K562 (cell line): ENCODE results near the gene CCDC9B. TPM values are rescaled to one million over a fixed set of nuclear protein-coding genes. Genes with fewer than 3 reads are reported as not detected.

Source experiments
- ATAC-seq: fragments of 200-7000 bp; cut with Tn5 transposase; 3 replicates; pipeline ENCODE4 v1.9.1; 2020; ENCODE audit warnings: moderate library complexity
- BruUV-seq: library from RNA; stranded (reverse); fragments of 400-500 nt; replicated peaks from 2 replicates; lab custom pipeline; 2021; lab: Mats Ljungman, UMichigan
- CTCF ChIA-PET: fragments of 300-600 bp; formaldehyde crosslinking; extraction: SDS; loops from one replicate; lab custom pipeline; 2021; ENCODE audit warnings: low intra/inter-chr PET ratio; lab: Yijun Ruan, JAX
- POLR2A ChIA-PET: fragments of 300-600, 350-650 bp; sonication (Branson Sonifier 250); formaldehyde crosslinking; extraction: SDS; loops from one replicate; lab custom pipeline; 2021; ENCODE audit warnings: antibody characterized with exemption, inconsistent platforms; lab: Yijun Ruan, JAX
- DNase-seq, 4 experiments: peaks; one replicate each; pipeline versions ENCODE4 v3.0.0 to v3.0.0-alpha.2; 2011 to 2018; ENCODE audit warnings: low spot score in 3 of 4, mixed read lengths in 3 of 4; ENCODE audit errors: extremely low read depth in 1 of 4
- FAIRE-seq: peaks from 2 replicates; lab custom pipeline; 2011; peaks lifted over from hg19 to GRCh38; lab: Jason Lieb, UNC
- H2AFZ ChIP-seq: 2 replicates; pipeline ENCODE4 v1.6.0; 2011; ENCODE audit warnings: low read depth, low read length, control low read depth, inconsistent platforms
- H3K27ac ChIP-seq: fragments of 200-600 bp; 3 replicates; pipeline ENCODE4 v1.8.0; 2011; ENCODE audit warnings: low read depth, mild to moderate bottlenecking, control low read depth, inconsistent platforms, low read length, moderate library complexity, mixed read lengths; ENCODE audit errors: extremely low read depth
- H3K27me3 ChIP-seq, 2 experiments: fragments of 300-600 bp in 1 of 2; 2 replicates in 1 of 2; 3 replicates in 1 of 2; pipeline versions ENCODE4 v1.6.0 to v1.8.0; 2011; ENCODE audit warnings: inconsistent platforms in 2 of 2, low read length in 2 of 2, mild to moderate bottlenecking in 1 of 2, mixed read lengths in 1 of 2, moderate library complexity in 1 of 2; ENCODE audit not compliant: control insufficient read depth in 2 of 2, insufficient read depth in 2 of 2
- H3K36me3 ChIP-seq: fragments of 300-600 bp; 3 replicates; pipeline ENCODE4 v1.8.0; 2011; ENCODE audit warnings: mild to moderate bottlenecking, low read length, inconsistent platforms; ENCODE audit not compliant: control insufficient read depth, insufficient read depth
- H3K4me1 ChIP-seq, 2 experiments: fragments of 200-600 bp in 1 of 2; replicated peaks in 1 of 2; 2 replicates in 1 of 2; 3 replicates in 1 of 2; pipeline versions ENCODE4 v1.5.1 to v1.8.0; 2011; ENCODE audit warnings: inconsistent platforms in 2 of 2, low read length in 2 of 2, mild to moderate bottlenecking in 1 of 2, mixed read lengths in 1 of 2, moderate library complexity in 1 of 2; ENCODE audit not compliant: control insufficient read depth in 2 of 2, insufficient read depth in 2 of 2
- H3K4me2 ChIP-seq: 2 replicates; pipeline ENCODE4 v1.6.1; 2011; ENCODE audit warnings: low read length, control low read depth, inconsistent platforms, mixed read lengths; ENCODE audit not compliant: insufficient read depth
- H3K4me3 ChIP-seq: fragments of 200-600 bp; sonication (generic), shearing (Covaris generic); 2 replicates; pipeline ENCODE4 v1.5.1; 2016; ENCODE audit warnings: control low read depth, inconsistent platforms
- H3K79me2 ChIP-seq: fragments of 200-600 bp; 3 replicates; pipeline ENCODE4 v1.8.0; 2011; ENCODE audit warnings: low read length, inconsistent platforms; ENCODE audit not compliant: control insufficient read depth, insufficient read depth
- H3K9ac ChIP-seq, 2 experiments: 2 replicates each; pipeline versions ENCODE4 v1.6.0 to v1.6.1; 2011; ENCODE audit warnings: low read depth in 2 of 2, low read length in 2 of 2, control low read depth in 1 of 2, inconsistent platforms in 1 of 2, mild to moderate bottlenecking in 1 of 2, mixed read lengths in 1 of 2; ENCODE audit not compliant: insufficient read depth in 1 of 2
- H3K9me1 ChIP-seq: one replicate; pipeline ENCODE4 v1.6.0; 2011; ENCODE audit warnings: inconsistent platforms, mild to moderate bottlenecking, low read length, moderate library complexity; ENCODE audit not compliant: control insufficient read depth, insufficient read depth
- H3K9me3 ChIP-seq: replicated peaks from 2 replicates; pipeline ENCODE4 v1.5.1; 2011; ENCODE audit warnings: low read depth, low read length, inconsistent platforms; ENCODE audit not compliant: control insufficient read depth, insufficient read depth
- H4K20me1 ChIP-seq: replicated peaks from 2 replicates; pipeline ENCODE4 v1.6.1; 2011; ENCODE audit warnings: low read length, inconsistent platforms, mixed read lengths; ENCODE audit not compliant: control insufficient read depth, insufficient read depth
- CCAR2 ChIP-seq: fragments of 200-400 bp; formaldehyde crosslinking; IDR thresholded peaks from 2 replicates; pipeline ENCODE4 v1.6.1; 2017; ENCODE audit warnings: mild to moderate bottlenecking, low read depth, low read length
- DDX20 ChIP-seq: fragments of 450-650 bp; IDR thresholded peaks from 2 replicates; pipeline ENCODE4 v1.6.1; 2016; ENCODE audit warnings: missing genetic modification characterization, low read depth, mild to moderate bottlenecking, missing compliant biosample characterization, moderate library complexity
- IRF9 ChIP-seq: fragments of 450-650 bp; IDR thresholded peaks from 2 replicates; pipeline ENCODE4 v1.6.1; 2016; ENCODE audit warnings: missing biosample characterization, missing genetic modification characterization
- KLF10 ChIP-seq: fragments of 250-450 bp; sonication (Bioruptor Pico); IDR thresholded peaks from 2 replicates; pipeline ENCODE4 v1.6.1; 2021; ENCODE audit warnings: matching md5 sums
- KLF16 ChIP-seq: IDR thresholded peaks from 2 replicates; pipeline ENCODE4 v1.6.1; 2016; ENCODE audit warnings: antibody characterized with exemption
- MEF2A ChIP-seq: IDR thresholded peaks from 2 replicates; pipeline ENCODE4 v1.6.1; 2011; ENCODE audit warnings: low read depth, mild to moderate bottlenecking, low read length, moderate library complexity; ENCODE audit not compliant: control insufficient read depth
- MITF ChIP-seq: IDR thresholded peaks from 2 replicates; pipeline ENCODE4 v1.6.1; 2014; ENCODE audit warnings: antibody characterized with exemption
- MTA3 ChIP-seq: fragments of 450-650 bp; formaldehyde crosslinking; IDR thresholded peaks from 2 replicates; pipeline ENCODE4 v1.6.1; 2017; ENCODE audit warnings: mild to moderate bottlenecking, borderline replicate concordance
- SAFB ChIP-seq: fragments of 200-400 bp; formaldehyde crosslinking; IDR thresholded peaks from 2 replicates; pipeline ENCODE4 v1.6.1; 2017; ENCODE audit warnings: low read depth, low read length, borderline replicate concordance
- ZNF318 ChIP-seq, 2 experiments: fragments of 450-650 bp; IDR thresholded peaks; 2 replicates each; pipeline ENCODE4 v1.6.1; 2016; ENCODE audit warnings: mild to moderate bottlenecking in 2 of 2, borderline replicate concordance in 1 of 2, low read depth in 1 of 2, moderate library complexity in 1 of 2
- ZNF551 ChIP-seq: fragments of 250-450 bp; sonication (Bioruptor Pico); IDR thresholded peaks from 2 replicates; pipeline ENCODE4 v1.5.0; 2021; ENCODE audit warnings: mild to moderate bottlenecking, moderate library complexity
- WGBS: fragments of 100-300 bp; shearing (Covaris generic); methylation state at CpG from one replicate; pipeline ENCODE4 v1.1.6; 2016; ENCODE audit warnings: low coverage, mixed read lengths; ENCODE audit not compliant: insufficient coverage; ENCODE audit errors: missing lambda C conversion rate; 5-methylcytosine and 5-hydroxymethylcytosine counted together
- in situ Hi-C: fragments of 300-500 bp; cut with MboI; formaldehyde crosslinking; loops from 4 replicates; pipeline ENCODE4 v1.15.0; 2018; ENCODE audit warnings: inconsistent platforms, mixed read lengths
- intact Hi-C: fragments of 100-400 bp; cut with micrococcal nuclease; formaldehyde crosslinking; loops from 2 replicates; pipeline ENCODE4 v1.14.2; 2022
- polyA plus RNA-seq, 8 experiments: library from polyadenylated mRNA; depleted of rRNA in 4 of 8; stranded (reverse) in 5 of 8; unstranded in 3 of 8; fragments of >200 nt; fragmentation: Nextera tagmentation in 2 of 8; fragmentation: Illumina TruSeq in 1 of 8; extraction: Ambion mirVana in 2 of 8; extraction: Trizol in 1 of 8; gene quantifications; 2 replicates each; pipeline versions ENCODE4 v1.2.1 to v1.2.3, GENCODE V29; 2011 to 2014; ENCODE audit warnings: inconsistent platforms in 1 of 8, missing spikeins in 1 of 8
- total RNA-seq, 7 experiments: library from RNA; depleted of rRNA in 6 of 7; stranded (reverse); fragments of >200 nt in 6 of 7; fragmentation: Illumina TruSeq in 2 of 7; extraction: Trizol in 2 of 7; gene quantifications; 2 replicates each; pipeline versions ENCODE4 v1.2.1 to v1.2.3, GENCODE V29; 2011 to 2021; ENCODE audit warnings: low replicate concordance in 1 of 7

CCDC9B gene
- total and polyA plus RNA-seq, 9 of the 15 experiments (the other 6 are each of a cell fraction or from before 2014, with no cell fraction given), result 0.01 to 0.47 (median 0.15) TPM; not detected in 1

GRCh38 chr15:40338921-40339620 lies 1.7 kb downstream of the CCDC9B start:
- WGBS, result 53% methylated on average over 9 of the region's 11 CpGs
- DNase-seq, result no peak
- in situ Hi-C loops (no loop called here), intact Hi-C loops (loop anchor here (1.0 to 5.0 kb wide), 3 partner anchors 18 to 122 kb away; no protein-coding TSS in a partner anchor)
- Histone ChIP-seq H3K9me3 (no peaks in the 10 kb centered on the region), H3K27me3 (no peaks in the 10 kb centered on the region), H3K4me2 (no peak overlapping the region), H3K9me1 (no peaks in the 10 kb centered on the region), H3K4me3 (no peak overlapping the region), H2AFZ (no peak overlapping the region), H3K79me2 (no peaks in the 10 kb centered on the region), H3K4me1 (peaks cover 14 to 56% of the 10 kb centered on the region in 2 experiments), H3K36me3 (no peaks in the 10 kb centered on the region), H3K27ac (no peak overlapping the region), H3K9ac (no peak overlapping the region), H4K20me1 (peaks cover 6% of the 10 kb centered on the region; the same call in 1 of the 2 replicates)
- POLR2A ChIA-PET, result interaction anchor here (0.8 to 4.8 kb wide), 3 partner anchors 10 to 45 kb away, joined by 3 to 30 read pairs (median 4); partner anchors contain the start of gene DISP2
- CTCF ChIA-PET, result interaction anchor here (0.9 to 1.6 kb wide), 5 partner anchors 15 to 65 kb away, joined by 3 to 11 read pairs (median 4); no protein-coding TSS in a partner anchor
- no peak for FAIRE-seq
- BruUV-seq, result no TSS peak
- no peak for ATAC-seq
- TF ChIP-seq SAFB (no peak), IRF9 (tag) (no peak), ZNF318 (IDR thresholded peaks at IDR 0.05; ENCODE audit: borderline replicate concordance in 1 of 2, low read depth in 1 of 2) (no peak), MITF (no peak), KLF10 (CRISPR knock-in tag) (no peak), CCAR2 (no peak), DDX20 (tag) (no peak), MTA3 (no peak), ZNF551 (CRISPR knock-in tag) (no peak), MEF2A (no peak), KLF16 (no peak)
